Neural progenitor cell (in vitro differentiated cells): Measurements from ENCODE around the gene SLC5A2.

Experiments used
- CTCF ChIP-seq: fragments of 200-600 bp; sonication (generic); IDR thresholded peaks from 2 replicates; pipeline ENCODE4 v1.5.1; 2017; ENCODE audit warnings: antibody characterized with exemption, mild to moderate bottlenecking
- EZH2 ChIP-seq: fragments of 200-600 bp; sonication (generic); IDR thresholded peaks from 2 replicates; pipeline ENCODE4 v1.6.1; 2017; ENCODE audit warnings: antibody characterized with exemption, mild to moderate bottlenecking, moderate library complexity
- EZH2phosphoT487 ChIP-seq: fragments of 200-600 bp; sonication (generic); IDR thresholded peaks from 2 replicates; pipeline ENCODE4 v1.6.1; 2017; ENCODE audit warnings: antibody characterized with exemption

- TF ChIP-seq EZH2 (no peak), CTCF (no peak), EZH2phosphoT487 (no peak)
These were observed 16.5 kb upstream of the SLC5A2 start for GRCh38 chr16:31466381-31466841.
